HEK293T (cell line): Measurements from ENCODE around the gene RNF212.
A peak's percentile ranks its signal among the peaks of the same experiment; 100 is the strongest.
"Not testable (repeated sequence)": the region's sequence is repeated elsewhere in the genome, so short reads cannot be mapped to it uniquely, and the experiment has no call there.

ENCODE experiments used
- CTCF ChIA-PET: fragments of 350-600 bp; formaldehyde crosslinking; extraction: SDS; loops from one replicate; lab custom pipeline; 2021; ENCODE audit warnings: antibody characterized with exemption, inconsistent platforms; lab: Yijun Ruan, JAX
- POLR2A ChIA-PET: fragments of 350-600 bp; formaldehyde crosslinking; extraction: SDS; loops from one replicate; lab custom pipeline; 2020; ENCODE audit warnings: antibody characterized with exemption, inconsistent platforms; lab: Yijun Ruan, JAX
- DNase-seq: peaks from one replicate; pipeline ENCODE4 v3.0.0; 2012; ENCODE audit warnings: mixed read lengths; ENCODE audit errors: extremely low spot score
- ARNT ChIP-seq: fragments of 450-650 bp; IDR thresholded peaks from 2 replicates; pipeline ENCODE4 v1.6.1; 2017; ENCODE audit warnings: mild to moderate bottlenecking
- BHLHE40 ChIP-seq: fragments of 450-650 bp; IDR thresholded peaks from 2 replicates; pipeline ENCODE4 v1.6.1; 2016; ENCODE audit warnings: mild to moderate bottlenecking, moderate library complexity, borderline replicate concordance
- CTBP1 ChIP-seq: fragments of 450-650 bp; IDR thresholded peaks from 2 replicates; pipeline ENCODE4 v1.6.1; 2016; ENCODE audit warnings: borderline replicate concordance
- ELF4 ChIP-seq: fragments of 450-650 bp; IDR thresholded peaks from 2 replicates; pipeline ENCODE4 v1.6.1; 2017; ENCODE audit warnings: antibody characterized with exemption
- FOXA1 ChIP-seq: fragments of 450-650 bp; IDR thresholded peaks from 2 replicates; pipeline ENCODE4 v1.6.1; 2016; ENCODE audit warnings: mild to moderate bottlenecking
- FOXK2 ChIP-seq: fragments of 450-650 bp; IDR thresholded peaks from 2 replicates; pipeline ENCODE4 v1.6.1; 2016; ENCODE audit warnings: mild to moderate bottlenecking
- FOXM1 ChIP-seq: fragments of 450-650 bp; IDR thresholded peaks from 2 replicates; pipeline ENCODE4 v1.6.1; 2017; ENCODE audit warnings: mild to moderate bottlenecking, borderline replicate concordance
- HDGF ChIP-seq: fragments of 450-650 bp; IDR thresholded peaks from 2 replicates; pipeline ENCODE4 v1.6.1; 2017; ENCODE audit warnings: antibody characterized with exemption, borderline replicate concordance
- LEF1 ChIP-seq: fragments of 450-650 bp; IDR thresholded peaks from 2 replicates; pipeline ENCODE4 v1.6.1; 2017; ENCODE audit warnings: mild to moderate bottlenecking, borderline replicate concordance
- NFRKB ChIP-seq: fragments of 450-650 bp; IDR thresholded peaks from 2 replicates; pipeline ENCODE4 v1.6.1; 2016; ENCODE audit warnings: mild to moderate bottlenecking, moderate library complexity
- PKNOX1 ChIP-seq: fragments of 450-650 bp; IDR thresholded peaks from 2 replicates; pipeline ENCODE4 v1.6.1; 2016
- SP1 ChIP-seq: fragments of 450-650 bp; IDR thresholded peaks from 2 replicates; pipeline ENCODE4 v1.6.1; 2017
- SUZ12 ChIP-seq: fragments of 450-650 bp; IDR thresholded peaks from 2 replicates; pipeline ENCODE4 v1.6.1; 2016; ENCODE audit warnings: mild to moderate bottlenecking
- TARDBP ChIP-seq: fragments of 450-650 bp; IDR thresholded peaks from 2 replicates; pipeline ENCODE4 v1.6.1; 2016
- ZNF384 ChIP-seq: fragments of 450-650 bp; IDR thresholded peaks from 2 replicates; pipeline ENCODE4 v1.6.1; 2016

Gene RNF212

GRCh38 chr4:1050486-1051213 lies 62.7 kb downstream of the RNF212 start:
- CTCF ChIA-PET: no interaction called here
- no peak for TF ChIP-seq BHLHE40
- no peak for TF ChIP-seq ZNF384
- TF ChIP-seq PKNOX1: no peak
- no peak for TF ChIP-seq HDGF
- no peak for TF ChIP-seq ARNT
- TF ChIP-seq SUZ12: no peak
- TF ChIP-seq FOXK2: no peak
- POLR2A ChIA-PET: no interaction called here
- DNase-seq: no peak

- CTCF ChIA-PET: interaction anchor here (0.6 kb wide), 1 partner anchor 59 kb away, joined by 3 read pairs; no protein-coding TSS in a partner anchor
- no peak for DNase-seq
- POLR2A ChIA-PET: no interaction called here
- no peak for TF ChIP-seq NFRKB
Measured at GRCh38 chr4:1049591-1049905, 63.8 kb downstream of the RNF212 start.

- ChIA-PET POLR2A (no interaction called here), CTCF (interaction anchor here (0.6 kb wide), 1 partner anchor 59 kb away, joined by 3 read pairs; no protein-coding TSS in a partner anchor)
Measured at GRCh38 chr4:1048773-1049590, 64.4 kb downstream of the RNF212 start.

GRCh38 chr4:1047976-1048772 lies 65.2 kb downstream of the RNF212 start:
- ChIA-PET CTCF (no interaction called here), POLR2A (no interaction called here)
- DNase-seq: no peak
- TF ChIP-seq SP1: no peak
- no peak for TF ChIP-seq HDGF
- no peak for TF ChIP-seq PKNOX1
- no peak for TF ChIP-seq NFRKB
- TF ChIP-seq BHLHE40: no peak
- no peak for TF ChIP-seq LEF1
- TF ChIP-seq ARNT: no peak
- no peak for TF ChIP-seq SUZ12
- TF ChIP-seq FOXK2: no peak
- TF ChIP-seq FOXM1: no peak
- TF ChIP-seq ELF4: no peak
- TF ChIP-seq CTBP1: no peak

More at GRCh38 chr4:1048773-1049590, 64.4 kb downstream of the RNF212 start:
- TF ChIP-seq SP1 (no peak), ZNF384 (no peak), NFRKB (no peak), FOXM1 (no peak), HDGF (no peak), LEF1 (no peak), FOXA1 (no peak), PKNOX1 (no peak), BHLHE40 (no peak), CTBP1 (no peak), FOXK2 (no peak), ARNT (no peak), TARDBP (no peak)
- DNase-seq: no peak

GRCh38 chr4:1047106-1047975 lies 66.0 kb downstream of the RNF212 start:
- ChIA-PET POLR2A (no interaction called here), CTCF (no interaction called here)
- TF ChIP-seq BHLHE40 (no peak), LEF1 (no peak), FOXA1 (no peak)
- no peak for DNase-seq

GRCh38 chr4:1046581-1047011 lies 66.8 kb downstream of the RNF212 start:
- CTCF ChIA-PET, POLR2A ChIA-PET: not testable (repeated sequence)
- peak; percentile 57 for DNase-seq
